ENCODE measurements around the gene PTGER3. TPM values are rescaled to one million over a fixed set of nuclear protein-coding genes. Genes with fewer than 3 reads are reported as not detected.

The PTGER3 gene
- total and polyA plus RNA-seq, 2 of the 4 experiments (the other 2 are of a cell fraction), result not detected

DNA sequence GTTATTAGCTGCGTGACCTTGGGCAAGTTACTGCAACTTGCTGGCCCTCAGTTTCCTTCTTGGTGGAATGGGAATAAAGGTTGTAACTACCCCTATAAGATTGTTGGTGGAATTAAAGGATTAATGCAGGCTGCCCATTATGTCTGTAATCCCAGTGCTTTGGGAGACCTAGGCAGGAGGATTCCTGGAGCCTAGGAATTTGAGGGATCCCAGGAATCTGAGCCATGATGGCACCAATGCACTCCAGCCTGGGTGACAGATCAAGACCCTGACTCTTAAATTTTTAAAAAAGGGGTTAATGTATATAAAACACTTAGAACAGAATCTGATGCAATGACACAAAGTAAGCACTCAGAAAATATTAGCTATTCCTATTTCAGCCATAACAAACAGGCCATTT, 67.3 kb downstream of the PTGER3 start:
- Histone ChIP-seq H2AK5ac (ENCODE audit: low read depth, low read length) (no peak overlapping the region), H3K9ac (ENCODE audit: low read depth, low read length) (no peak overlapping the region), H2BK15ac (ENCODE audit: low read depth, low read length) (no peak overlapping the region), H2AFZ (replicated peaks; ENCODE audit: low read length, poor library complexity) (no peak overlapping the region), H3K36me3 (ENCODE audit: control insufficient read depth, insufficient read depth, low read length) (no peaks in the 10 kb centered on the region), H3K4me1 (ENCODE audit: control insufficient read depth, insufficient read depth, low read length) (no peaks in the 10 kb centered on the region), H3K4ac (ENCODE audit: low read depth, low read length) (no peak overlapping the region), H3K79me1 (ENCODE audit: low read depth in 1 of 2, low read length in 2 of 2) (no peaks in the 10 kb centered on the region), H2AK9ac (replicated peaks; ENCODE audit: low read depth, low read length, poor library complexity) (no peak overlapping the region), H4K20me1 (ENCODE audit: insufficient read depth, low read length) (no peaks in the 10 kb centered on the region), H2BK20ac (ENCODE audit: low read depth, low read length) (no peak overlapping the region), H4K8ac (ENCODE audit: low read depth in 2 of 2, low read length in 2 of 2) (no peak overlapping the region), H4K91ac (ENCODE audit: insufficient read depth, low read depth, low read length) (no peak overlapping the region), H3K18ac (ENCODE audit: low read depth, low read length) (no peak overlapping the region), H3K9me3 (ENCODE audit: control insufficient read depth, insufficient read depth, low read length) (no peaks in the 10 kb centered on the region), H3K23ac (ENCODE audit: low read depth, low read length) (no peak overlapping the region), H3K4me3 (ENCODE audit: insufficient read depth, low read depth, low read length) (no peak overlapping the region), H3K27me3 (ENCODE audit: control insufficient read depth, insufficient read depth, low read length) (no peaks in the 10 kb centered on the region), H3K4me2 (ENCODE audit: low read depth, low read length) (no peak overlapping the region), H3K9me1 (ENCODE audit: insufficient read depth, low read length) (no peaks in the 10 kb centered on the region), H3K14ac (replicated peaks; ENCODE audit: low read depth, low read length) (no peak overlapping the region), H3K56ac (ENCODE audit: extremely low read depth, insufficient read depth, low read length) (no peak overlapping the region), H4K5ac (ENCODE audit: low read depth, low read length) (no peak overlapping the region), H3K27ac (ENCODE audit: insufficient read depth, low read length) (no peak overlapping the region), H2BK120ac (ENCODE audit: low read depth, low read length) (no peak overlapping the region), H2BK5ac (ENCODE audit: low read depth, low read length, poor library complexity, severe bottlenecking) (no peak overlapping the region)
- BruUV-seq (replicated peaks), result no TSS peak
- intact Hi-C loops (cut with micrococcal nuclease), result no loop called here
- WGBS, 2 experiments (ENCODE audit: extremely low coverage in 2 of 2, insufficient read length in 1 of 2), result no CpG with 5 or more reads among the region's 1 CpG
- DNase-seq, result no peak
- dilution Hi-C loops (cut with HindIII; ENCODE audit: low sequenced_read_pairs, unreplicated experiment), result no loop called here
- CTCF ChIA-PET, result no interaction called here
- POLR2A ChIA-PET (ENCODE audit: unreplicated experiment), result no interaction called here
- in situ Hi-C loops (cut with MboI; ENCODE audit: low sequenced_read_pairs), result no loop called here
- no peak for ATAC-seq (ENCODE audit: low read depth)
- TF ChIP-seq, protein P1, sequence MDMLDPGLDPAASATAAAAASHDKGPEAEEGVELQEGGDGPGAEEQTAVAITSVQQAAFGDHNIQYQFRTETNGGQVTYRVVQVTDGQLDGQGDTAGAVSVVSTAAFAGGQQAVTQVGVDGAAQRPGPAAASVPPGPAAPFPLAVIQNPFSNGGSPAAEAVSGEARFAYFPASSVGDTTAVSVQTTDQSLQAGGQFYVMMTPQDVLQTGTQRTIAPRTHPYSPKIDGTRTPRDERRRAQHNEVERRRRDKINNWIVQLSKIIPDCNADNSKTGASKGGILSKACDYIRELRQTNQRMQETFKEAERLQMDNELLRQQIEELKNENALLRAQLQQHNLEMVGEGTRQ (IDR thresholded peaks at IDR 0.05; ENCODE audit: low read depth, low read length), result no peak
- TF ChIP-seq MAZ (IDR thresholded peaks at IDR 0.05; ENCODE audit: borderline replicate concordance, low read depth, low read length) (no peak), MXI1 (IDR thresholded peaks at IDR 0.05; ENCODE audit: borderline replicate concordance, low read depth, low read length) (no peak), CHD1 (IDR thresholded peaks at IDR 0.05; ENCODE audit: low read depth, low read length) (no peak), SMC3 (IDR thresholded peaks at IDR 0.05; ENCODE audit: low read depth, low read length) (no peak), POLR2A (IDR thresholded peaks at IDR 0.05; ENCODE audit: low read depth, low read length) (no peak), RAD21 (IDR thresholded peaks at IDR 0.05; ENCODE audit: low read length) (no peak), CEBPB (IDR thresholded peaks at IDR 0.05; ENCODE audit: low read depth, low read length) (no peak), MAFK (IDR thresholded peaks at IDR 0.05; ENCODE audit: low read depth, low read length) (no peak), RFX5 (IDR thresholded peaks at IDR 0.05; ENCODE audit: low read depth, low read length) (no peak), RCOR1 (IDR thresholded peaks at IDR 0.05; ENCODE audit: insufficient replicate concordance, low read length) (no peak), FOS (IDR thresholded peaks at IDR 0.05; ENCODE audit: low read depth, low read length) (no peak), BHLHE40 (IDR thresholded peaks at IDR 0.05; ENCODE audit: low read depth, low read length) (no peak), NFE2L2 (IDR thresholded peaks at IDR 0.05; ENCODE audit: low read depth, low read length) (no peak)
- TF ChIP-seq, protein P2, sequence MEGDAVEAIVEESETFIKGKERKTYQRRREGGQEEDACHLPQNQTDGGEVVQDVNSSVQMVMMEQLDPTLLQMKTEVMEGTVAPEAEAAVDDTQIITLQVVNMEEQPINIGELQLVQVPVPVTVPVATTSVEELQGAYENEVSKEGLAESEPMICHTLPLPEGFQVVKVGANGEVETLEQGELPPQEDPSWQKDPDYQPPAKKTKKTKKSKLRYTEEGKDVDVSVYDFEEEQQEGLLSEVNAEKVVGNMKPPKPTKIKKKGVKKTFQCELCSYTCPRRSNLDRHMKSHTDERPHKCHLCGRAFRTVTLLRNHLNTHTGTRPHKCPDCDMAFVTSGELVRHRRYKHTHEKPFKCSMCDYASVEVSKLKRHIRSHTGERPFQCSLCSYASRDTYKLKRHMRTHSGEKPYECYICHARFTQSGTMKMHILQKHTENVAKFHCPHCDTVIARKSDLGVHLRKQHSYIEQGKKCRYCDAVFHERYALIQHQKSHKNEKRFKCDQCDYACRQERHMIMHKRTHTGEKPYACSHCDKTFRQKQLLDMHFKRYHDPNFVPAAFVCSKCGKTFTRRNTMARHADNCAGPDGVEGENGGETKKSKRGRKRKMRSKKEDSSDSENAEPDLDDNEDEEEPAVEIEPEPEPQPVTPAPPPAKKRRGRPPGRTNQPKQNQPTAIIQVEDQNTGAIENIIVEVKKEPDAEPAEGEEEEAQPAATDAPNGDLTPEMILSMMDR (conservative IDR thresholded peaks at IDR 0.05; ENCODE audit: low read depth, low read length), result no peak
- TF ChIP-seq, protein P3, sequence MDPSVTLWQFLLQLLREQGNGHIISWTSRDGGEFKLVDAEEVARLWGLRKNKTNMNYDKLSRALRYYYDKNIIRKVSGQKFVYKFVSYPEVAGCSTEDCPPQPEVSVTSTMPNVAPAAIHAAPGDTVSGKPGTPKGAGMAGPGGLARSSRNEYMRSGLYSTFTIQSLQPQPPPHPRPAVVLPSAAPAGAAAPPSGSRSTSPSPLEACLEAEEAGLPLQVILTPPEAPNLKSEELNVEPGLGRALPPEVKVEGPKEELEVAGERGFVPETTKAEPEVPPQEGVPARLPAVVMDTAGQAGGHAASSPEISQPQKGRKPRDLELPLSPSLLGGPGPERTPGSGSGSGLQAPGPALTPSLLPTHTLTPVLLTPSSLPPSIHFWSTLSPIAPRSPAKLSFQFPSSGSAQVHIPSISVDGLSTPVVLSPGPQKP (IDR thresholded peaks at IDR 0.05; ENCODE audit: borderline replicate concordance, low read depth, low read length), result no peak
